Hematopoietic multipotent progenitor cell treated with erythropoietin and hydrocortisone succinate and interleukin-3 and kit ligand, for 17 days (in vitro differentiated cells): Measurements from ENCODE around the gene C2orf78.
A peak's percentile ranks its signal among the peaks of the same experiment; 100 is the strongest.

ENCODE experiments used
- DNase-seq: peaks from one replicate; pipeline ENCODE4 v3.0.0-alpha.2; 2015; ENCODE audit warnings: low spot score

The C2orf78 gene

DNA sequence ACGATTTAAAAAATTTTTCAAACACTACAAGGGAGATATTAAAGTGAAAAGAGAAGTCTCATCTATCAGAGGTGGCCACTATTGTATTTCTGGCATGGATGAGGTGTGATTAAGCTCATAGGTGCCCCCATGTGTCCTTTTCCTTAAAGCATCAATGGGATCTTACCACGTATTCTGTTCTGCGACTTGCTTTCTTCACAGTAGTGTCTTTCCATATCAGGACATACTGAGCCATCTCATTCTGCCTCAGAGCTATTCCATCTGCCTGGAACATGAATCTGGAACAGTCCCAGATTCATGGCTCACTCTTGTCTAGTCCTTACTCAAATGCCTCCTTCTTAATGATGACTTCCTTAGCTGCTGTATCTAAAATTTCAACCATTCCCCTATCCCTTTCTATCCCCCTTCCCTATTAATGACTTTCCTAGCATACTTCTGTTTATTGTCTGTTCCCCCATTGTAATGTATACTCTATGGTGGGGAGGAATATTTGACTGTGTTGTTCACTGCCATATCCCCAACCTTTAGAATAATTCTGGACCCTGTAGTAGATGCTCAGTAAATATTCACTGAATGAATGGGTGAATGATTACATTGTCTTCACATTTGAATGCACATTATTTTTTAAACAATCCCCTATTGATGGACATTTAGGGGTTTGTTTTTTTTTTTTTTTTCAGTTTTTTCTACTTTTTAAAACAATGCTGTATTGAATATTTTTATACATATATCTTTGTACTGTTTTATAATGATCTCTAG, 55.8 kb downstream of the C2orf78 start:
- DNase-seq: no peak

DNA sequence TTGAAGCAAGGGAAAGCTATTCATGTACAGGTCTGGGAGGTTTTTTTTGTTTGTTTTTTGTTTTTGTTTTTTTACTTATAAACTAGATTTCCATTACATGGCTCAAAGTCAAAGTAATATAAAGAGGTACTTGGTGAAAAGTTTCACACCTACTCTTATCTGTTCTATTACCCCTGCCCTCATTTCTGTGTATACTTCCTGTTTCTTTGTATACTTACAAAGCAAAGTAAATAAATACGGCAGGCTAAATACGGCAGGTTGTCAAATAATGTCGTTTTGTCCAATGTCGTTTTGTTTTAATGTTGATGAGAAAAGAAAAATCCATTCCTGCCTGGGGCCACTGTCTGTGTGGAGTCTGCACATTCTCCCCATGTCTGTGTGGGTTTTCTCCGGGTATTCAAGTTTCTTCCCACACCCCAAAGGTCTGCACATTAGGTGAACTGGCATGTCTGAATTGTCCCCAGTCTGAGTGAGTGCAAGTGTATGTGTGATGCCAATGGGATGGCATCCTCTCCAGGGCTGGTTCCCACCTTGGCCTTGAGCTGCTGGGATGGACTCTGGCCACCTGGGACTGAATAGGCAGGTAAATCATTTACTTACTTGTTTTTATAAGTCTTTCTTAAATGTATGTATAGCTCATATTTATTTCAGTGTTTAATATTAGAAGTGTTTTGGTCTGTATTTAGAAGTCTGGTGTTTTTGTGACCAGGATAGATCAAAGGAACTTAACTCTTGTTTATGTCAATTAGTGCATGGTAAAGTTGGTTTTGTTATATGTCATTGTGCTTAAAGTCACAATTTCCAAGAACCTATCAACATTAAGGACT, 58.1 kb downstream of the C2orf78 start:
- DNase-seq: no peak

DNA sequence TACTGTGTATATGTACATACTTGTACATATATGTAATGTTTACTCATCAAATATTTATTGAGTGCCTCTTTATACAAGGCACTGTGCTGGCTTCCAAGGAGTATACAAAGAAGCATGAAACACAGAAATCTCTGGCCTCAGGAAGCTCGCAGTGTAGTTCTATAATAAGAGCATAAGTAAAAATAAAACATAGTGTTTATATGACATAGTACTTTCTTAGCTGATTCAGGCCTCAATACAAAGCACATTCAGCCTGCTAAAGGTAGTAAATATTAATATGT, 58.7 kb downstream of the C2orf78 start:
- no peak for DNase-seq

DNA sequence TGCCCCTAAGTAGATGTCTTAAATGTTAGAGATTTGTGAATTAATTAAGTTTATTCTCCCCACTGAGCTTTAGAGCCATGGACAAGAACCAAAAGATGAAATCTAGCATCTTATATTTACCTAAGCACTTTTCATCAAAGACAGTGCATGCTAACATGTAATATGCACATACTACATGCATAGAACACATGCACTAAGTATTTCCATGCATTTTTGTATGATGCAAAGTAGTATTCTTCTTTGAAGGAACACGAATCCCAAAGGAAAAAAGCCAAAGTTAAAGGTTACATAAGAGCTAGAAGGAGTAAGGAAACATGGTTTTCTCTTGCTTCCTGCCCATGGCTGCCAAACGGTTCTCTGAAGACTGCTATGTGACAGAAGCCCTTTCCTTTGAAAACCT, 60.1 kb downstream of the C2orf78 start:
- DNase-seq: no peak

DNA sequence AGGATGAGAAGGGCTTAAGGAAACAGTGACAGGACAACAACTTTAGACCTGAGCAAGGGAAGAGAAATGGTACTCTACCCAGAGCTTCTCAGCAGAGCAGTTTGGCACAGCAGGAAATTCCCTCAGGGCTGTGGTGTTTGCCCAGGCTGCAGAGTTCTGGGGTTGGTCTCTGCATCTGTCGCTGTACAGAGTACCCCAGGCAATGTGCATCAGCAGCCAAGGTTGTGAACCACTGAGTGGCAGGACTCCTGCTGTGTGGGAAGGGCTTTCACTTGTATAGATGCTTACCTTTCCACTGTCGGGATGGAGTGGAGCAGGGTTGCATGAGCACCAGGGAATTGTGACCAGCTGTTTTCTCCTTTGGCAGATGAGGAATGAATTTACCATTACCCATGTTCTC, 66.0 kb downstream of the C2orf78 start:
- DNase-seq: no peak

DNA sequence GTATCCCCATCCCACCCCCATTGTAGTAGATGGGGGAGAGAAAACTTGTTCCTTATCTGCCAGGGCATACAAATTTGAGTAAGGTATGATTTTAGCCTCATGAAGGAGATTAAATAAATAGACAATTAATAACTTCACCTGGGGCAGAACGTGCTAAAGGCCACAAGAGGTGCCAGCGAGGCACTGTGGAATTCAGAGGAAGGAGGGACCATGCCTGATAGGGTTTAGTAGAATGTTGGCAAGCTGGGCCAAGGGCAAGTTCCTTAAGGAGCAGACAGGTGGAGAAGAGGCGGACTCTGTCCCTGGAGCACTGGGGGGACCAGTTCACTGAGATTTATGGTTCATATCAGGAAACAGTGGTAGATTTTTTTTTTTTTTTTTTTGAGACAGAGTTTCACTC, 67.3 kb downstream of the C2orf78 start:
- DNase-seq: no peak

DNA sequence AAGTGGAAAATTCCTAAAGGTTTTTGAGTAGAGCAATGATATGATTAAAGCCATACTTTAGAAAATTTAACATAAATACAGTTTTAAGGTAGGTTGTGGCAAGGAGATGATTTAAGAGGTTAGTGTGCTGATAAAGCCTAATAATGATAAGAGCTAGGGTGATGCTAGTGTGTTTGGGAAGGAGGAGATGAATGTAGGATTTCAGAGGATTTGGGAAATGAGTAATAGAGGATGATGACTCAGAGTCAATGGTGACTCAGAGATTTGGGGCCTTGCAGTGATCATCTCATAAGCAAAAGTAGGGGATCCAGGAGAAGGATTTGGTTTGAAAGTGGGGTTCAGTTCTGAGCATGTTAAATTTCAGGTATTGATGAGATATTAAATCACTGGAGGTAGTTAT, 68.0 kb downstream of the C2orf78 start:
- DNase-seq: peak; percentile 35

DNA sequence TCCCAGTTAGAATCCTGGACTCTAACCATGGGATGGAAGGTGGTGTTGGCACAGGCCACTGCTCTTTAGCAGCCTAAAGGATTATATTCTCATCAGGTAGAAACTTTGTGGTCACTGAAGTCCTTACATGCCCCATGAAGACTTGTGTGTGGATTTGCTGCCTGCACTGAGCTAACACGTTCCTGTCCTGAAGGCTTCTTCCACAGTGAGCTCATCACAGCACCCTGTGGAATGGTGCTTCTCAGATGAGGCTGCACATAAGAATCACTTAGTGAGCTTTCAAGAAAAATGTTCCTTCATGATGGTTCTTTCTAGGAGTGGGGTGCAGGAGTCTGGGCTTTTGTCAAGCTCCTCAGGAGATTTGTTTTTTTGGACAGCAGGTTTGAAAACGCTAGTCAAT, 71.5 kb downstream of the C2orf78 start:
- DNase-seq: no peak

DNA sequence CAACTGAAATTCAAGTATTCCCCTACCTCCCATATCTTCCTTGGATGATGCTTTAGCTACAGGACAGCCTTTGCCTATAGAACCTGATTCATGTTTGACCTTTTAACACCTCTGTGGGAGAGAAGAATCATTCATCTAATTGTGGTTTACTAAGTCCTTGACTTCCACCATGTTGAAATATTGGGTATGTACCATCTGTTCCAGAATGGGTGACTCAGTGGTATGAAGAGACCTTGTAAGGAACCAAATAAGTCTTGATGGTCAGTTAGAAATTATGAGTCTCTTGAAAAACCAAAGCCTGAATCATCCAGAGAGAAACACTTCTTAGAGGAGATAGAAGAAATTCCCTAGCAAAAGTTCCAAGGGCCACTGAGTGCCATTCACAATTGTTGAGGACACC, 72.2 kb downstream of the C2orf78 start:
- DNase-seq: no peak

DNA sequence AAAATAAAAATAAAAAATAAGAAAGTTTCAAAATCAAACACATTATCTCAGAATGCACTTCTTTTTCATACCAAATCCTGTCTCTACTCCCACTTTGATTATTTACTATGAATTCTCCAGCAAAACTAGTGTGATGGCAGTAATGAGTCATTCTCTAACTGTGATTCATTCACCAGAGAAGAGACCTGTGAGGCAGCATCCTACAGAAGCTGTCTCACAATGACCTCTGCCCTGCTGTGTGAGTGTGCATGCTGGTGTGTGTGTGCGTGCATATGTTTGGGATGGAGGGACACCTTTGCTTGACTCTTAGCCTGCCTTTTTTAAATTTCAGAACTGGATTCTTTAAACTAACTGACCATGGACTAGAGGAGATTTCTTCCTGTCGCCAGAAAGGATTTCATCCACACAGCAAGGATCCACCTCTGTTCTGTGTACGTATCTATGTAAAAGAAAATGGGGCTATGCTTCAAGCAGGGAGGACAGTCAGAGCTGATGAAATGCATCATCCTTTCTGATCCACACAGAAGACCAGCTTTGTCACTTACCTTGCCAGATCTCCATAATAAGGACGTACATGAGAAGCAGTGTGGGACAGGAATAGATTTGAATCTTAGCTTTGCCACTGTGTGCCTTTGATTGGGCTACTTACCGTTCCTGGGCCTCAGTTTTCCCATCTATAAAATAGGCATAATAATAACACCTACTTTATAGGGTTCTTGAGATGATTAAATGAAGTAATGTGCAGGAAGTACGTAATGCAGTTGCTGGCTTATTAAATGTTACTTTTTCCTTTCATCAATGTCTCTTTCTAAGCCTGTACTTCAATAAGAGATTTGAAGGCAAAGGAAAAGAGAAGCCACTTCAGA, 76.0 kb downstream of the C2orf78 start:
- DNase-seq: no peak

DNA sequence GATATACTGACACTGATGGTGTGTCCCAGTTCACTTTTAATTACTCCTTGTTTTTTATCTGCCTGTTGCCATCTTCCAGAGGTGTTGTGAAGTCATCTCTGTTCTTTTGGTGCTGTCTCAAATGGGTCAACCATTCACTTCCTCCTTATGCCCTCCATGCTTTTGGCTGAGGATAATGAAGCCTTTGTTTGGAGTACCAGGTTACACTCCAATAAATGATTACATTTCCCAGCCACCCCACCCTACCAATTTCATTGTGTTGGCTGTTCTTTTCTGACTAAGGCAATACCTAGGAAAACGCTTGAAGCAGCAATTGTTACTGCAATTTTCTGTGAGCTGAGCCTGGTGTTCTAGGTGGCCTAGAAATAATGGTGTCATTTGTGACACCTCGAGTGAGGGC, 79.0 kb downstream of the C2orf78 start:
- no peak for DNase-seq
